Esophagus muscularis mucosa (tissue), 4 donors: ENCODE results near the gene TANC1. TPM values are rescaled to one million over a fixed set of nuclear protein-coding genes. Genes with fewer than 3 reads are reported as not detected.

Source experiments
- DNase-seq: peaks from one replicate; pipeline ENCODE4 v3.0.0-alpha.2; 2017; ENCODE audit errors: extremely low spot score
- H3K27ac ChIP-seq, 4 donors: fragments of 200-600 bp; sonication (generic); replicated peaks in 1 of 4; 1 replicate in 3 of 4; 2 replicates in 1 of 4; pipeline ENCODE4 v1.5.1; 2016 to 2019; ENCODE audit warnings: mild to moderate bottlenecking in 1 of 4
- H3K27me3 ChIP-seq, 4 donors: fragments of 200-600 bp; sonication (generic); one replicate each; pipeline versions ENCODE4 v1.5.1 to v1.6.0; 2016 to 2019
- H3K36me3 ChIP-seq, 4 donors: fragments of 200-600 bp; sonication (generic); one replicate each; pipeline ENCODE4 v1.5.1; 2016 to 2019
- H3K4me1 ChIP-seq, 4 donors: fragments of 200-600 bp; sonication (generic); one replicate each; pipeline ENCODE4 v1.5.1; 2016 to 2019
- H3K4me3 ChIP-seq, 4 donors: fragments of 200-600 bp; sonication (generic); 1 replicate in 2 of 4; 2 replicates in 2 of 4; pipeline ENCODE4 v1.5.1; 2016 to 2019; ENCODE audit warnings: mild to moderate bottlenecking in 4 of 4, moderate library complexity in 1 of 4
- H3K9me3 ChIP-seq, 4 donors: fragments of 200-600 bp; sonication (generic); 1 replicate in 3 of 4; 2 replicates in 1 of 4; pipeline ENCODE4 v1.5.1; 2016 to 2019
- CTCF ChIP-seq, 3 experiments: fragments of 200-600 bp in 2 of 3; fragments of 450-650 bp in 1 of 3; sonication (generic) in 2 of 3; IDR thresholded peaks; one replicate each; pipeline ENCODE4 v1.5.1; 2017 to 2019; ENCODE audit warnings: antibody characterized with exemption in 3 of 3, mild to moderate bottlenecking in 2 of 3, moderate library complexity in 1 of 3
- EP300 ChIP-seq: sonication (generic); formaldehyde crosslinking; IDR thresholded peaks from one replicate; pipeline ENCODE4 v1.6.1; 2017; ENCODE audit warnings: antibody characterized with exemption
- POLR2A ChIP-seq: fragments of 450-650 bp; IDR thresholded peaks from one replicate; pipeline ENCODE4 v1.6.1; 2017; ENCODE audit warnings: antibody characterized with exemption, moderate library complexity, mild to moderate bottlenecking, low read depth
- POLR2AphosphoS5 ChIP-seq, 2 donors: sonication (generic); formaldehyde crosslinking; IDR thresholded peaks; one replicate each; pipeline ENCODE4 v1.6.1; 2017; ENCODE audit warnings: antibody characterized with exemption in 2 of 2
- WGBS: methylation state at CpG from one replicate; pipeline ENCODE4 v1.1.5; 2018; 5-methylcytosine and 5-hydroxymethylcytosine counted together
- intact Hi-C: fragments of 100-400 bp; cut with DNase I; formaldehyde crosslinking; loops from one replicate; pipeline ENCODE4 v1.15.1; 2023
- total RNA-seq, 4 donors: library from RNA; depleted of rRNA; stranded (reverse); fragments of >200 nt; gene quantifications; one replicate each; pipeline versions ENCODE4 v1.1.0 to v1.2.1, GENCODE V29; 2016

TANC1 gene
- total RNA-seq, 4 donors from 2014 or later: 34.3 to 54.0 (median 52.9) TPM

GRCh38 chr2:159051133-159051532, 82.7 kb downstream of the TANC1 start:
- no peaks in the 10 kb centered on the region for H3K27me3 ChIP-seq
- peaks cover 35 to 88% (median 52%) of the 10 kb centered on the region in 4 donors for H3K4me1 ChIP-seq
- H3K27ac ChIP-seq: no peak overlapping the region
- no peak overlapping the region for H3K4me3 ChIP-seq
- no peaks in the 10 kb centered on the region for H3K9me3 ChIP-seq
- no peaks in the 10 kb centered on the region for H3K36me3 ChIP-seq
- intact Hi-C loops: no loop called here
- WGBS: 98% methylated on average over 3 of the region's 3 CpGs
- TF ChIP-seq EP300 (no peak), CTCF (IDR thresholded peaks at IDR 0.05) (no peak), POLR2A (no peak), POLR2AphosphoS5 (IDR thresholded peaks at IDR 0.05) (no peak)
- DNase-seq: no peak

- no peak for DNase-seq
- H3K4me3 ChIP-seq: no peak overlapping the region
- WGBS: 53% methylated on average over 5 of the region's 5 CpGs
- intact Hi-C loops: no loop called here
- no peak overlapping the region for H3K27ac ChIP-seq
- TF ChIP-seq EP300 (no peak), CTCF (IDR thresholded peaks at IDR 0.05) (no peak), POLR2AphosphoS5 (IDR thresholded peaks at IDR 0.05) (no peak), POLR2A (no peak)
- H3K9me3 ChIP-seq: no peaks in the 10 kb centered on the region
- no peaks in the 10 kb centered on the region for H3K36me3 ChIP-seq
- H3K4me1 ChIP-seq: peaks cover 33 to 84% (median 49%) of the 10 kb centered on the region in 4 donors
- no peaks in the 10 kb centered on the region for H3K27me3 ChIP-seq
Observed at GRCh38 chr2:159051661-159052060, 83.2 kb downstream of the TANC1 start.

GRCh38 chr2:159052157-159052601, 83.7 kb downstream of the TANC1 start:
- Histone ChIP-seq H3K27ac (no peak overlapping the region), H3K36me3 (no peaks in the 10 kb centered on the region), H3K27me3 (no peaks in the 10 kb centered on the region), H3K4me1 (peaks cover 28 to 79% (median 45%) of the 10 kb centered on the region in 4 donors), H3K4me3 (no peak overlapping the region), H3K9me3 (no peaks in the 10 kb centered on the region)
- no peak for DNase-seq
- intact Hi-C loops: no loop called here
- WGBS: 85% methylated on average over 5 of the region's 5 CpGs
- TF ChIP-seq POLR2A: no peak

GRCh38 chr2:159053161-159054031, 85.0 kb downstream of the TANC1 start:
- no peak overlapping the region for H3K27ac ChIP-seq
- H3K4me3 ChIP-seq: no peak overlapping the region
- no peak for TF ChIP-seq POLR2A
- no peak for TF ChIP-seq CTCF (IDR thresholded peaks at IDR 0.05)
- no peak for TF ChIP-seq POLR2AphosphoS5 (IDR thresholded peaks at IDR 0.05)
- TF ChIP-seq EP300: no peak
- H3K9me3 ChIP-seq: no peaks in the 10 kb centered on the region
- no peak for DNase-seq
- H3K27me3 ChIP-seq: no peaks in the 10 kb centered on the region
- 87% methylated on average over 3 of the region's 3 CpGs for WGBS
- H3K36me3 ChIP-seq: no peaks in the 10 kb centered on the region
- H3K4me1 ChIP-seq: peaks cover 23 to 67% (median 37%) of the 10 kb centered on the region in 4 donors
- intact Hi-C loops: no loop called here

- H3K27me3 ChIP-seq: no peaks in the 10 kb centered on the region
- no peaks in the 10 kb centered on the region for H3K36me3 ChIP-seq
- WGBS: 77% methylated on average over 3 of the region's 3 CpGs
- no peak for TF ChIP-seq EP300
- TF ChIP-seq CTCF (IDR thresholded peaks at IDR 0.05): no peak
- no peak for TF ChIP-seq POLR2A
- TF ChIP-seq POLR2AphosphoS5 (IDR thresholded peaks at IDR 0.05): no peak
- H3K4me3 ChIP-seq: no peak overlapping the region
- intact Hi-C loops: no loop called here
- H3K27ac ChIP-seq: no peak overlapping the region
- peaks cover 23 to 64% (median 37%) of the 10 kb centered on the region in 4 donors for H3K4me1 ChIP-seq
- no peak for DNase-seq
- no peaks in the 10 kb centered on the region for H3K9me3 ChIP-seq
Observed at GRCh38 chr2:159054032-159054334, 85.5 kb downstream of the TANC1 start.
